GM18517 (cell line): Measurements from ENCODE around the gene DTNBP1.
A peak's percentile ranks its signal among the peaks of the same experiment; 100 is the strongest.
"Not testable (repeated sequence)": the region's sequence is repeated elsewhere in the genome, so short reads cannot be mapped to it uniquely, and the experiment has no call there.

Source experiments
- ATAC-seq: cut with Tn5 transposase; IDR thresholded peaks from one replicate; pipeline ENCODE4 v1.9.1; 2021; ENCODE audit warnings: mild to moderate bottlenecking, moderate library complexity; ENCODE audit not compliant: unreplicated experiment

DTNBP1 gene

GRCh38 chr6:15668918-15669317 is 6.1 kb upstream of the DTNBP1 start:
- no peak for ATAC-seq

- not testable (repeated sequence) for ATAC-seq
Measured at GRCh38 chr6:15666896-15667295, 4.1 kb upstream of the DTNBP1 start.

GRCh38 chr6:15665237-15665636 is 2.4 kb upstream of the DTNBP1 start:
- no peak for ATAC-seq

- no peak for ATAC-seq
Measured at GRCh38 chr6:15663130-15663871, 473 bp upstream of the DTNBP1 start.

GRCh38 chr6:15661853-15662325 is 939 bp downstream of the DTNBP1 start:
- no peak for ATAC-seq

- no peak for ATAC-seq
Measured at GRCh38 chr6:15659181-15659580, 3.6 kb downstream of the DTNBP1 start.

GRCh38 chr6:15658181-15658744 is 4.6 kb downstream of the DTNBP1 start:
- ATAC-seq, result no peak

- ATAC-seq, result no peak
Measured at GRCh38 chr6:15657290-15657689, 5.5 kb downstream of the DTNBP1 start.

GRCh38 chr6:15656145-15656544 is 6.7 kb downstream of the DTNBP1 start:
- ATAC-seq, result no peak

- ATAC-seq, result no peak
Measured at GRCh38 chr6:15654250-15654649, 8.6 kb downstream of the DTNBP1 start.

- ATAC-seq, result peak; percentile 67
Measured at GRCh38 chr6:15653581-15653980, 9.2 kb downstream of the DTNBP1 start.

GRCh38 chr6:15650004-15650559 is 12.7 kb downstream of the DTNBP1 start:
- ATAC-seq, result not testable (repeated sequence)

GRCh38 chr6:15644904-15645303 is 17.9 kb downstream of the DTNBP1 start:
- no peak for ATAC-seq

GRCh38 chr6:15643542-15643941 is 19.3 kb downstream of the DTNBP1 start:
- no peak for ATAC-seq

GRCh38 chr6:15642276-15642675 is 20.6 kb downstream of the DTNBP1 start:
- no peak for ATAC-seq

GRCh38 chr6:15638373-15638772 is 24.5 kb downstream of the DTNBP1 start:
- ATAC-seq, result no peak

GRCh38 chr6:15631432-15631831 is 31.4 kb downstream of the DTNBP1 start:
- no peak for ATAC-seq

- no peak for ATAC-seq
Measured at GRCh38 chr6:15630202-15630601, 32.6 kb downstream of the DTNBP1 start.

GRCh38 chr6:15629487-15629886 is 33.3 kb downstream of the DTNBP1 start:
- no peak for ATAC-seq

GRCh38 chr6:15628499-15629131 is 34.2 kb downstream of the DTNBP1 start:
- no peak for ATAC-seq

- no peak for ATAC-seq
Measured at GRCh38 chr6:15627821-15628220, 35.0 kb downstream of the DTNBP1 start.
